ENCODE measurements around the gene HOXA3. TPM values are rescaled to one million over a fixed set of nuclear protein-coding genes. Genes with fewer than 3 reads are reported as not detected.

HOXA3 gene
- total RNA-seq, 4 donors from 2014 or later: 4.9 to 20.2 (median 13.2) TPM

- TF ChIP-seq POLR2A (IDR thresholded peaks at IDR 0.05) (no peak), CTCF (IDR thresholded peaks at IDR 0.05) (no peak)
- intact Hi-C loops (cut with DNase I; ENCODE audit: low total_unique reads): no loop called here
- no peak overlapping the region for H3K4me3 ChIP-seq (ENCODE audit: low read depth, poor library complexity, severe bottlenecking)
- 74 to 81% methylated on average over 3 of the region's 3 CpGs for WGBS, 2 donors
- DNase-seq (ENCODE audit: low spot score in 2 of 2): peak in 1 of 2 donors; percentile 29
These were observed 33.8 kb downstream of the HOXA3 start for GRCh38 chr7:27118580-27118979.

- WGBS, 2 donors: 74 to 81% methylated on average over 19 of the region's 19 CpGs
- intact Hi-C loops (cut with DNase I; ENCODE audit: low total_unique reads): no loop called here
- no peak for TF ChIP-seq CTCF (IDR thresholded peaks at IDR 0.05)
- TF ChIP-seq POLR2A (IDR thresholded peaks at IDR 0.05): no peak
- DNase-seq (ENCODE audit: low spot score in 2 of 2): peak in 1 of 2 donors; percentile 49
- H3K4me3 ChIP-seq (ENCODE audit: low read depth, poor library complexity, severe bottlenecking): no peak overlapping the region
These were observed 34.4 kb downstream of the HOXA3 start for GRCh38 chr7:27117887-27118491.

- no peak for DNase-seq (ENCODE audit: low spot score in 2 of 2)
- intact Hi-C loops (cut with DNase I; ENCODE audit: low total_unique reads): no loop called here
- 83 to 87% methylated on average over 12 of the region's 12 CpGs for WGBS, 2 donors
- no peak overlapping the region for H3K4me3 ChIP-seq (ENCODE audit: low read depth, poor library complexity, severe bottlenecking)
- no peak for TF ChIP-seq POLR2A (IDR thresholded peaks at IDR 0.05)
- TF ChIP-seq CTCF (IDR thresholded peaks at IDR 0.05): no peak
These were observed 35.2 kb downstream of the HOXA3 start for GRCh38 chr7:27116962-27117886.

GRCh38 chr7:27116031-27116961, 36.1 kb downstream of the HOXA3 start:
- no peak for TF ChIP-seq POLR2A (IDR thresholded peaks at IDR 0.05)
- TF ChIP-seq CTCF (IDR thresholded peaks at IDR 0.05): no peak
- no peak overlapping the region for H3K4me3 ChIP-seq (ENCODE audit: low read depth, poor library complexity, severe bottlenecking)
- no peak for DNase-seq (ENCODE audit: low spot score in 2 of 2)
- WGBS, 2 donors: 79 to 83% methylated on average over 20 of the region's 20 CpGs
- intact Hi-C loops (cut with DNase I; ENCODE audit: low total_unique reads): no loop called here

GRCh38 chr7:27115221-27116026, 37.0 kb downstream of the HOXA3 start:
- no peak overlapping the region for H3K4me3 ChIP-seq (ENCODE audit: low read depth, poor library complexity, severe bottlenecking)
- TF ChIP-seq CTCF (IDR thresholded peaks at IDR 0.05) (no peak), POLR2A (IDR thresholded peaks at IDR 0.05) (no peak)
- intact Hi-C loops (cut with DNase I; ENCODE audit: low total_unique reads): no loop called here
- 78 to 85% methylated on average over 34 to 45 of the region's 45 CpGs for WGBS, 2 donors
- no peak for DNase-seq (ENCODE audit: low spot score in 2 of 2)

Data from lower leg skin (tissue), 4 donors.